Measurements from ENCODE around the gene DGKG. TPM values are rescaled to one million over a fixed set of nuclear protein-coding genes. Genes with fewer than 3 reads are reported as not detected.

The DGKG gene
- total and polyA plus RNA-seq, 10 of the 15 experiments (the other 5 are each of a cell fraction or from before 2014, with no cell fraction given) = 0.39 to 6.2 (median 4.7) TPM

- TF ChIP-seq PRDM15 (CRISPR knock-in tag; IDR thresholded peaks at IDR 0.05) (no peak), ZBTB11 (CRISPR knock-in tag; IDR thresholded peaks at IDR 0.05) (no peak), CHD2 (IDR thresholded peaks at IDR 0.05; ENCODE audit: borderline replicate concordance, low read depth, low read length) (peak; percentile 44; the same call in 1 of the 2 replicates), CHD4 (IDR thresholded peaks at IDR 0.05) (no peak), MYB (IDR thresholded peaks at IDR 0.05; ENCODE audit: borderline replicate concordance, low read depth, low read length) (no peak), MXI1 (IDR thresholded peaks at IDR 0.05; ENCODE audit: low read depth, low read length) (no peak), CREM (IDR thresholded peaks at IDR 0.05; ENCODE audit: low read depth) (peak; percentile 78), CREB1 (IDR thresholded peaks at IDR 0.05; ENCODE audit: low read depth) (peak; percentile 60; the same call in 1 of the 2 replicates), CEBPZ (IDR thresholded peaks at IDR 0.05; ENCODE audit: low read depth, low read length) (no peak), SREBF2 (IDR thresholded peaks at IDR 0.05; ENCODE audit: low read length) (no peak), POLR2AphosphoS2 (IDR thresholded peaks at IDR 0.05; ENCODE audit: low read depth, low read length) (no peak), ZNF24 (IDR thresholded peaks at IDR 0.05) (no peak), JUNB (IDR thresholded peaks at IDR 0.05) (peak; percentile 92), LARP7 (IDR thresholded peaks at IDR 0.05) (no peak), ZBED1 (IDR thresholded peaks at IDR 0.05; ENCODE audit: borderline replicate concordance) (peak; percentile 71; the same call in 1 of the 2 replicates), DPF2 (IDR thresholded peaks at IDR 0.05) (peak; percentile 90), RELB (IDR thresholded peaks at IDR 0.05; ENCODE audit: low read depth) (peak; percentile 74; the same call in 1 of the 2 replicates), TARDBP (IDR thresholded peaks at IDR 0.05; ENCODE audit: borderline replicate concordance) (no peak), NFYA (IDR thresholded peaks at IDR 0.05; ENCODE audit: borderline replicate concordance, low read depth, low read length) (no peak)
Observed at GRCh38 chr3:186217820-186218164, 144.2 kb downstream of the DGKG start (continued).
